NOMO-1 (cell line): ENCODE data around the gene SIAH1.
"Not testable (repeated sequence)": the region's sequence is repeated elsewhere in the genome, so short reads cannot be mapped to it uniquely, and the experiment has no call there.

Experiments used
- DNase-seq, 2 experiments: peaks; one replicate each; lab custom pipeline; 2025; ENCODE audit not compliant: unreplicated experiment in 2 of 2; lab: John Stamatoyannopoulos, UW

The SIAH1 gene

GRCh38 chr16:48367441-48368049 is 17.7 kb downstream of the SIAH1 start:
- DNase-seq, result no peak

GRCh38 chr16:48366165-48367093 is 18.8 kb downstream of the SIAH1 start:
- peak; percentile 73 to 82 for DNase-seq

GRCh38 chr16:48365601-48366164 is 19.5 kb downstream of the SIAH1 start:
- peak; percentile 64 to 81 for DNase-seq

- no peak for DNase-seq
These were observed 20.1 kb downstream of the SIAH1 start for GRCh38 chr16:48365025-48365600.

- no peak for DNase-seq
These were observed 23.6 kb downstream of the SIAH1 start for GRCh38 chr16:48361540-48362144.

- no peak for DNase-seq
These were observed 24.2 kb downstream of the SIAH1 start for GRCh38 chr16:48361012-48361411.

GRCh38 chr16:48359983-48360382 is 25.2 kb downstream of the SIAH1 start:
- DNase-seq, result no peak

- DNase-seq, result no peak
These were observed 26.8 kb downstream of the SIAH1 start for GRCh38 chr16:48358419-48358818.

- no peak for DNase-seq
These were observed 28.4 kb downstream of the SIAH1 start for GRCh38 chr16:48356633-48357376.

GRCh38 chr16:48354877-48355855 is 30.0 kb downstream of the SIAH1 start:
- no peak for DNase-seq

- not testable (repeated sequence) for DNase-seq
These were observed 30.8 kb downstream of the SIAH1 start for GRCh38 chr16:48354385-48354784.

- DNase-seq, result peak; percentile 70 to 71
These were observed 31.5 kb downstream of the SIAH1 start for GRCh38 chr16:48353565-48354163.

- no peak for DNase-seq
These were observed 32.4 kb downstream of the SIAH1 start for GRCh38 chr16:48352648-48353390.

- DNase-seq, result no peak
These were observed 34.5 kb downstream of the SIAH1 start for GRCh38 chr16:48350736-48351135.

- no peak for DNase-seq
These were observed 37.2 kb downstream of the SIAH1 start for GRCh38 chr16:48347980-48348379.

- peak; percentile 9 to 63 for DNase-seq
These were observed 37.9 kb downstream of the SIAH1 start for GRCh38 chr16:48347191-48347865.

GRCh38 chr16:48342591-48342990 is 42.6 kb downstream of the SIAH1 start:
- no peak for DNase-seq
